GM19238 (cell line): ENCODE results near the gene CXXC1.
"Not testable (repeated sequence)": the region's sequence is repeated elsewhere in the genome, so short reads cannot be mapped to it uniquely, and the experiment has no call there.

Experiments
- DNase-seq: peaks from one replicate; pipeline ENCODE4 v3.0.0; 2011; ENCODE audit warnings: low spot score; ENCODE audit not compliant: insufficient read length

CXXC1 gene

GRCh38 chr18:50276452-50276851, 11.0 kb downstream of the CXXC1 start:
- no peak for DNase-seq

- DNase-seq: no peak
These were observed 11.9 kb downstream of the CXXC1 start for GRCh38 chr18:50275503-50276036.

GRCh38 chr18:50274941-50275340, 12.6 kb downstream of the CXXC1 start:
- DNase-seq: no peak

GRCh38 chr18:50274044-50274442, 13.4 kb downstream of the CXXC1 start:
- no peak for DNase-seq

GRCh38 chr18:50273203-50274043, 14.1 kb downstream of the CXXC1 start:
- no peak for DNase-seq

- DNase-seq: no peak
These were observed 14.9 kb downstream of the CXXC1 start for GRCh38 chr18:50272568-50272967.

GRCh38 chr18:50268022-50268747, 19.3 kb downstream of the CXXC1 start:
- DNase-seq: peak; percentile 94

GRCh38 chr18:50266248-50266704, 21.2 kb downstream of the CXXC1 start, which contains the start of gene CFAP53:
TSS of gene CFAP53 (minus strand) at chr18:50266495. CDS start at chr18:50266404, 91 bp downstream.
- DNase-seq: peak; percentile 94

GRCh38 chr18:50262977-50263376, 24.5 kb downstream of the CXXC1 start:
- DNase-seq: no peak

GRCh38 chr18:50250935-50251334, 36.6 kb downstream of the CXXC1 start:
- DNase-seq: no peak

GRCh38 chr18:50249576-50249975, 37.9 kb downstream of the CXXC1 start:
- DNase-seq: no peak

- DNase-seq: no peak
These were observed 39.9 kb downstream of the CXXC1 start for GRCh38 chr18:50247561-50247960.

GRCh38 chr18:50241768-50242167, 45.7 kb downstream of the CXXC1 start:
- not testable (repeated sequence) for DNase-seq

GRCh38 chr18:50240080-50240563, 47.4 kb downstream of the CXXC1 start:
- DNase-seq: no peak

- DNase-seq: no peak
These were observed 55.1 kb downstream of the CXXC1 start for GRCh38 chr18:50232419-50232818.
